SH-SY5Y (cell line): ENCODE data around the gene BABAM2.

Source experiments
- GATA2 ChIP-seq: IDR thresholded peaks from 2 replicates; pipeline ENCODE4 v1.6.1; 2011; ENCODE audit warnings: mild to moderate bottlenecking, low read depth, low read length
- GATA3 ChIP-seq: IDR thresholded peaks from 2 replicates; pipeline ENCODE4 v1.6.1; 2011; ENCODE audit warnings: low read depth, mild to moderate bottlenecking, low read length, moderate library complexity

GRCh38 chr2:27955384-27956161 lies 65.0 kb downstream of the BABAM2 start:
- TF ChIP-seq GATA2 (no peak), GATA3 (no peak)
